Panc1 (cell line): ENCODE measurements around the gene NF1.

ENCODE experiments used
- POLR2AphosphoS5 ChIP-seq: IDR thresholded peaks from 2 replicates; pipeline ENCODE4 v1.6.1; 2012; ENCODE audit warnings: mild to moderate bottlenecking, low read depth, low read length, moderate library complexity
- TF ChIP-seq, protein P1 (sequence below): fragments of 450-650 bp; IDR thresholded peaks from 2 replicates; pipeline ENCODE4 v1.5.1; 2017; ENCODE audit warnings: mild to moderate bottlenecking

DNA sequence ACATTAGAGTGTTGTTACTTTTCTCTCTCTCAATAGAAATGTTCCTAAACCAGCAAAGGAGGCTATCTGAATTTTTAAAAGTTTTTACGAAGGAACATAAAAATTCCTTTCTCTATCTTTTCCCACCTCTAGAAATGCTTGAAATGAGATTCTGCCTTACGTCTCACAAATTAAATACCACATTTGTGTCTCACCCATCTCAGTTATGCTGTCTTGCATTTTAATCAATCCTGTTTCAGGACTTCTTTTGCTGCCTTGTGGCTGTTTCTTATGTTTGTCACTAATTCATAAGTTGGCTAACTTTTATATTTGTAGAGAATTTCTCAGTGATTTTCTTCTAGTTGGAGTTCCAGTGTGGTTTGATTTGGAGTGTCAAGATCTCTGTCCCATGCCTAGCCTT lies 198.8 kb downstream of the NF1 start:
- TF ChIP-seq, protein P1, sequence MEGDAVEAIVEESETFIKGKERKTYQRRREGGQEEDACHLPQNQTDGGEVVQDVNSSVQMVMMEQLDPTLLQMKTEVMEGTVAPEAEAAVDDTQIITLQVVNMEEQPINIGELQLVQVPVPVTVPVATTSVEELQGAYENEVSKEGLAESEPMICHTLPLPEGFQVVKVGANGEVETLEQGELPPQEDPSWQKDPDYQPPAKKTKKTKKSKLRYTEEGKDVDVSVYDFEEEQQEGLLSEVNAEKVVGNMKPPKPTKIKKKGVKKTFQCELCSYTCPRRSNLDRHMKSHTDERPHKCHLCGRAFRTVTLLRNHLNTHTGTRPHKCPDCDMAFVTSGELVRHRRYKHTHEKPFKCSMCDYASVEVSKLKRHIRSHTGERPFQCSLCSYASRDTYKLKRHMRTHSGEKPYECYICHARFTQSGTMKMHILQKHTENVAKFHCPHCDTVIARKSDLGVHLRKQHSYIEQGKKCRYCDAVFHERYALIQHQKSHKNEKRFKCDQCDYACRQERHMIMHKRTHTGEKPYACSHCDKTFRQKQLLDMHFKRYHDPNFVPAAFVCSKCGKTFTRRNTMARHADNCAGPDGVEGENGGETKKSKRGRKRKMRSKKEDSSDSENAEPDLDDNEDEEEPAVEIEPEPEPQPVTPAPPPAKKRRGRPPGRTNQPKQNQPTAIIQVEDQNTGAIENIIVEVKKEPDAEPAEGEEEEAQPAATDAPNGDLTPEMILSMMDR, result no peak
- no peak for TF ChIP-seq POLR2AphosphoS5
